GM19372 (cell line): ENCODE measurements around the gene SLC4A8.

Experiments
- ATAC-seq: cut with Tn5 transposase; IDR thresholded peaks from one replicate; pipeline ENCODE4 v1.9.1; 2021; ENCODE audit warnings: mild to moderate bottlenecking, low read depth, moderate library complexity; ENCODE audit not compliant: unreplicated experiment

Gene SLC4A8

GRCh38 chr12:51393676-51394545 is 30.7 kb upstream of the SLC4A8 start:
- ATAC-seq = no peak

GRCh38 chr12:51395283-51396230 is 29.1 kb upstream of the SLC4A8 start:
- ATAC-seq = no peak

- no peak for ATAC-seq
These were observed 27.0 kb upstream of the SLC4A8 start for GRCh38 chr12:51397670-51398069.

DNA sequence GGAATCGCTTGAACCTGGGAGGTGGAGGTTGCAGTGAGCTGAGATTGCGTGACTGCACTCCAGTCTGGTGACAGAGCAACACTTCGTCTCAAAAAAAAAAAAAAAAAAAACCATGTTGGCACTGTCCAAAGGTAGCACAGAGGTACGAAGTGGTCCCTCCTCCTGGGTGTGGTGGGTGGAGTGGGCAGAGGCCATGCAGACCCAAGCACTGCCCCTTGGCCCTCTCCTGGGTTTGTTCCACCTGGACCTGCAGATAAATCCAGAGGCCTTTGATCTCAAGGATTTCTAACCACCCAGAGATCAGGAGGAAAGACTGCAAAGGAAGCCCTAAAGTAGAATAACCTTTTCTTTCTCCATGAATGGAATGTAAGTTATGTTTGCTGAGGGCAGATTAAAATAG is 24.7 kb upstream of the SLC4A8 start:
- no peak for ATAC-seq

- no peak for ATAC-seq
These were observed 23.6 kb upstream of the SLC4A8 start for GRCh38 chr12:51401020-51401419.

DNA sequence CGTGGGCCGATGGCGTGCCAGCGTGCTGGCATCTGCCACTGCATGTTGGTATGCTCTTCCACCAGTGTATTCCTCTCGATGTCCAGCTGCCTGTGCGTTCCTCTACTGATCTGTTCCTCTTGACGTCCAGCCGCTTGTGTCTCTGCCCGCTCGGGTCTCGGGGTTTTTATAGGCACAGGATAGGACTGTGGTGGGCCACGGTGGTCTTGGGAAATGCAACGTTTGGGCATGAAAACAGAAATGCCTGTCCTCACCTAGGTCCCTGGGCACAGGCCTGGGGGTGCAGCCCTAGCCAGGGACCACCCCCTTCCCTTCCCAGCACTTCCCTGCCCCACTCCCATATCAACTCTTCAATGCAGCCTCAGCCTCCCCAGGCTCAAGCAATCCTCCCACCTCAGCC is 23.1 kb upstream of the SLC4A8 start:
- ATAC-seq = no peak

GRCh38 chr12:51401900-51402299 is 22.7 kb upstream of the SLC4A8 start:
- ATAC-seq = no peak

DNA sequence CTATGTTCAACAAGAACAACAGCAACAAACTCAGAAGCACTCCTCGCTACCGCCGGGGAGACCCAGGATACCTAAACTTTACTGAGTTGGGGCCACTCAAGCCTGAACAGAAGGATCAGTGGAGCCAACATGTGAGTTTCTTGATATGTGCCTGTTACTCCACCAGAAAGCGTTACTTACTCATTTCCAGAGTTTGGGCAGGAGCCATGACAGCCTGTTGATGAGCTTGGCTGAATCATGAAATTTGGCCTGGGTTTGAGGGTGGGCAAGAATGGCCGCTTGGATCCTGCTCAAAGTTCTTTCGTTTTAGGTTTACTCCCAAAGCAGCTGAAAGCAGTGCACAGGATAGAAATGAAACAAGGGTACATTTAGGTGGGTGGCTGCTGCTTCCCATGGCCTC is 21.5 kb upstream of the SLC4A8 start:
- no peak for ATAC-seq

DNA sequence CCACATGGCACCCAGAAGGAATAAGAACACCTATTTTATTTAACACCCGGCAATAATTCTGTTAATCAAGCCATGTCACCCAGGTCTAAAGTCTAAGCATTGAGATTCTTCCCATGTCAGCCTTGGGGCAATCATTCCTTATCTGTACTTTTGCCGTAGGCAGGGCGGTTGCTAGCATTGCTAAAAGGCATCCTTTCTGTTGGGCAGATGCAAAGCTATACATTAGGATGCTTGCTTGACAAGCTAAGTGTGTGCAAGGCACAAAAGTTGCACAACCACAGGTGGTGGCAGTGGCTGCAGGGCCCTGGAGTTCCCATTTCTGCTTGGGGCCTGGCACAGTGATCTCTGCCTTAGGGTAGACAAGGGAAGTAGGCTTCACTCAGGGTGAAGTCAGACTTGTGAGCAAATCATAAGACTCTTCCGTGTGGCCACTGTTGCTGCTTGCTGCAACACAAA is 20.9 kb upstream of the SLC4A8 start:
- ATAC-seq = no peak

DNA sequence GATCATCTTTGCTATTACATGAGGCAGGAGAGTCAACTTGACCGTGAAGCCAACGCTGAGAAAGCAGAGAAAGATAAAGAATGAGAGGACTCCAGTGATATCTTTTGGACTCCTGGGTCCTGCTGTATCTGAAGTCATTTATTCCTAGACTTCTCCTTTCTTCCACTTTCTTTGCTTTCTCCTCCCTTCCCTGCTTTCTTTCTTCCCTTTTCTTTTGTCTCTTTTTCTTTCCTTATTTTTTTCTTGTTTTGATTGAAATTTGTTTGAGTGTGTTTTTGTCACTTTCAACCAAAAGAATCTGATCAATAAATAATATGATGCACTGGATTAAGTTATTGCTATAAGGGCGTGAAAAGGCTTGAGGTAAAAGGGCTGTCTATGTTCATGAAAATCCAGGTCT is 20.0 kb upstream of the SLC4A8 start:
- ATAC-seq = no peak

DNA sequence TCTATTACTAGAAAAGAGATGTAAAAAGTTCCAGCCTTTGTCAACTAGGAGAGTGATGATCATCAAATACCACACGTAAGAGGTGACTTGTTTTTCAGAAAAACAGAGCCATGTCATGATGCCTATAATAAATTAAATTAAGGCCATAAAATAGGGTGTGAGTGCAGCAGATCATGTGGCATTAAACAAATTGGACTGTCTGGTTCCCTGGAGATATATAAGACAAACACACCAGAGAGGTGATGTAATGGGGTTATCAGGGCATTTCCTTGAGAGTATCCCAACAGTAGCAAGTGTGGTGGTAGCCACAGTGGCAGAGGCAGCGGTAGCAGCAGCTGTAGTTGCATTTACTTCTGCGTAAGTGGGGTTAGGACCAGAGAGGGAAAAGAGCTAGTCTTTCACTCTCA is 18.8 kb upstream of the SLC4A8 start:
- ATAC-seq = no peak

- no peak for ATAC-seq
These were observed 18.3 kb upstream of the SLC4A8 start for GRCh38 chr12:51406290-51406689.

DNA sequence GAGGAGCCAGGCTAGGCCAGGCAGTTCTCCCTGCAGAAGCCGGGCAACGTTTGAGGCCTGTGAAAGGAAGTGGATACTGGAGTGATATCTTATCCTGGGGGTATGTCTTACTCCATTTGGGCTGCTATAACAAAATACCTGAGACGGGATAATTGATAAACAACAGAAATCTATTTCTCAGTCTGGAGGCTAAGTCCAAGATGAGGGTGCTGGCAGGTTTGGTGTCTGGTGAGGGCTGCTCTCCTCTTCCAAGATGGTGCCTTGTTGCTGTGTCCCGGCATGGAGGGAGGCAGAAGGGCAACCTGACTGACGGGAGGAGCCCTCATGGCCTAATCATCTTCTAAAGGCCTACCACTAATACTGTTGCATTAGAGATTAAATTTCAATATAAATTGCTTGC is 17.8 kb upstream of the SLC4A8 start:
- ATAC-seq = no peak

DNA sequence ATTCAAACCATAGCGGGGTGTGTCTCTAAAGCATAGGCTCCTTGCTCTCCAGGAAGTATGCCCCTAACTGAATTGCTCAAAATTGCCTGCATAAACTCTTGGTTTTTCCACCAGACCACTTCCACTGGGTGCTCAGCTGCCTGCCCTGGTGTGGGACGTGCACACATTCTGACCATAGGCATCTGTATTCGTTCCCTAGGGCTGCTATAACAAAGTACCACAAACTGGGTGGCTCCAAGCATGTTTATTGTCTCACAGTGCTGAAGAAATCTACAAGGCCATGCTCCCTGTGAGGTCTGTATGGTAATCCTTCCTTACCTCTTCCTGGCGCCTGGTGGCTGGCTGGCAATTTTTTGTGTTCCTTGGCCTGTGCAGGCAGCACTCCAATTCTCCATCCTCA is 17.0 kb upstream of the SLC4A8 start:
- ATAC-seq = no peak

DNA sequence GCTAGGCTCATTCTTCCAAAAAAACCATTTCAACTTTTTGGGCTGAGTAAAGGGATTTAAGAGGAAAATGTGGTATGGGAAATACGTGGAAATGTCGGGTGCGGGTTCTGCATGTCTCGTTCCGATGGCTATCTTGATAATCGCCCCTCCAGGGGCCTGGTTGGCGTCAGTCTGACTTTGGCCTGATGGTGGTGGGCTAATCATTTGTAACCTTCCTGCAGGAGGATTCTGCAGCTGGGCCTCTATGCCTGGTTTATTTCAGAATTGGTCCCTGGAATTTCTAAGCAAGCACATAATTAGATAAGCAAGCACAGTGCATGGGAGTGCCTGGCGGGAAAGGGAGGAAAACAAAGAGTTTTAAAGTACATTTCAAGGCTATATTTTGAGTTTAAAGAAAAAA is 14.8 kb upstream of the SLC4A8 start:
- ATAC-seq = no peak

- no peak for ATAC-seq
These were observed 11.5 kb upstream of the SLC4A8 start for GRCh38 chr12:51413149-51413548.

DNA sequence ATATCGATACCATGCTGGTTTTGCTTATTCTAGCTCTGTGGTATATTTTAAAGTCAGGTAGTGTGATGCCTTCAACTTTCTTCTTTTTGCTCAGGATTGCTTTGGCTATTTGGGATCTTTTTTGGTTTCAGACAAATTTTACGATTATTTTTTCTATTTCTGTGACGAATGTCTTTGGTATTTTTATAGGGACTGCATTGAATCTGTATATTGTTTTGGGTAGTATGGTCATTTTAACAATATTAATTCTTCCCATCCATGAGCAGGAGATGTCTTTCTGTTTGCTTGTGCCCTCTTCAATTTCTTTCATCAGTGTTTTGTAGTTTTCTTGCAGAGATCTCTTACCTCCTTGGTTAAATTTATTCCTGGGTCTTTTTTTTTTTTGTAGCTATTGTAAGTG is 10.8 kb upstream of the SLC4A8 start:
- ATAC-seq = no peak

DNA sequence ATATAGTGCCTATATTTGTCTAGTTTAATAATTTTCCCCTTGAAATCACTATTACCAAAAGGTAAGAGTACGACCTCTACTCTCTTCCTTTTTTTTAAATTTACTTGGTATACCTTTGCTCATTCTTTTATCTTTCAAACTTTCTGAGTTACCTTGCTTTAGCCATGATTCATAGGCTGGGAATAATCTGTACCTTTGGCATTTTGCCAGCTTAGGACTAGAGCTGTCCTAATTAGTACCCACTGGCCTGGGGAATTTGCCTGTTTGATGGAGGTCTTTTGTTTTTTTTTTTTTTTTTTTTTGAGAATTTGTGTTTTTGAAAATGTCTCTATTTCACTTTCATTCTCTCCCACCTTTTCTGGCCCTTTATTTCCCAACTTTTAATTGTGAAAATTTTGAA is 8.7 kb upstream of the SLC4A8 start:
- no peak for ATAC-seq

- ATAC-seq = no peak
These were observed 6.8 kb upstream of the SLC4A8 start for GRCh38 chr12:51417826-51418225.

DNA sequence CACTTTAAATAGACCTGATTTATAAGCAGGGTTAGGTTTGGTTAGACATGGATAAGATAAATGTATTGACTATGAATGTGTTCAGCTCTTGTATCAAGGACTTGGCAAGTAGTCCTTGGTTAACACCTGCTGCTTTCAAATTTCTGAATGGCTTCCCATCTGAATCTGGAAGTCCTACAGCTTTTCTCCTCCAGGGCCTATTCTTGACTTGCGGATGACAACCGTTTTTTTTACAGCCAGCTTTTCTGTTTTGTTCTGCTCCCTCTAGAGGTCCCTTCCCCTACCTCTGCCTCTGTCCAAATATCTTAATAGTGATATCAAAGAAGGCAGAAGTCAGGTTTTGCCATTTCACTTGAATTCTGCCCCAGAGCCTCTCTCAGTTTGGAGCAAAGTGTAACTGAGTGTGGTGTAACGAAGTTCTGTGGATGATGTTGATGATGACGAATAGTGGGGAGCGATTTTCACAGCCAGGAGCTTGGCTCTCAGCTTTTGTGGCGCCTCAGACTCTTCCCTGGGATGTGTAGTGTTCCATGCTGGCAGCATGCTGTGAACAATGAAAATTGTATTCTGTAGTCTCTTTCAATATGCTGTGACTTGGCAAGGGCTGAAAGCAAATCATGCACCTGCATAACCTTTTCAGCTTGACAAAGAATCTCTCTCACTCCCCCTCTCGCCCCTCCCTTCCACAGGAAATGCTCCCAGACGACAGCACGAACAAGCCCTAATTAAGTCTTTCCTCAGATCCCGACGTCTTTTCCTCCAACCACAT is 5.0 kb upstream of the SLC4A8 start:
- no peak for ATAC-seq
